Central memory CD8-positive, alpha-beta T cell (primary cell): ENCODE results near the gene CSH2.
"Not testable (repeated sequence)": the region's sequence is repeated elsewhere in the genome, so short reads cannot be mapped to it uniquely, and the experiment has no call there.

ENCODE experiments used
- ATAC-seq: fragments of 150-1000 bp; cut with Tn5 transposase; replicated peaks from 2 replicates; pipeline ENCODE4 v1.10.0; 2022; ENCODE audit warnings: mild to moderate bottlenecking, moderate FRiP score, moderate number of reproducible peaks; ENCODE audit not compliant: poor library complexity, severe bottlenecking; ENCODE audit errors: extremely low read depth
- DNase-seq, 2 donors: peaks; one replicate each; pipeline ENCODE4 v3.0.0; 2021; ENCODE audit warnings: low spot score in 2 of 2
- H3K27ac Mint-ChIP-seq: one replicate; pipeline ENCODE4 v1.8.0; 2022; ENCODE audit warnings: low read depth, mild to moderate bottlenecking, moderate library complexity, mixed read lengths
- H3K27me3 Mint-ChIP-seq: one replicate; pipeline ENCODE4 v1.8.0; 2022; ENCODE audit warnings: mixed read lengths
- H3K36me3 Mint-ChIP-seq: one replicate; pipeline ENCODE4 v1.8.0; 2022; ENCODE audit warnings: mild to moderate bottlenecking, moderate library complexity, mixed read lengths; ENCODE audit not compliant: insufficient read depth
- H3K4me1 Mint-ChIP-seq: one replicate; pipeline ENCODE4 v1.8.0; 2022; ENCODE audit warnings: mixed read lengths
- H3K4me3 Mint-ChIP-seq: one replicate; pipeline ENCODE4 v1.8.0; 2022; ENCODE audit warnings: mild to moderate bottlenecking, moderate library complexity, mixed read lengths
- H3K9me3 Mint-ChIP-seq: one replicate; pipeline ENCODE4 v1.8.0; 2022; ENCODE audit warnings: mixed read lengths

Gene CSH2

DNA sequence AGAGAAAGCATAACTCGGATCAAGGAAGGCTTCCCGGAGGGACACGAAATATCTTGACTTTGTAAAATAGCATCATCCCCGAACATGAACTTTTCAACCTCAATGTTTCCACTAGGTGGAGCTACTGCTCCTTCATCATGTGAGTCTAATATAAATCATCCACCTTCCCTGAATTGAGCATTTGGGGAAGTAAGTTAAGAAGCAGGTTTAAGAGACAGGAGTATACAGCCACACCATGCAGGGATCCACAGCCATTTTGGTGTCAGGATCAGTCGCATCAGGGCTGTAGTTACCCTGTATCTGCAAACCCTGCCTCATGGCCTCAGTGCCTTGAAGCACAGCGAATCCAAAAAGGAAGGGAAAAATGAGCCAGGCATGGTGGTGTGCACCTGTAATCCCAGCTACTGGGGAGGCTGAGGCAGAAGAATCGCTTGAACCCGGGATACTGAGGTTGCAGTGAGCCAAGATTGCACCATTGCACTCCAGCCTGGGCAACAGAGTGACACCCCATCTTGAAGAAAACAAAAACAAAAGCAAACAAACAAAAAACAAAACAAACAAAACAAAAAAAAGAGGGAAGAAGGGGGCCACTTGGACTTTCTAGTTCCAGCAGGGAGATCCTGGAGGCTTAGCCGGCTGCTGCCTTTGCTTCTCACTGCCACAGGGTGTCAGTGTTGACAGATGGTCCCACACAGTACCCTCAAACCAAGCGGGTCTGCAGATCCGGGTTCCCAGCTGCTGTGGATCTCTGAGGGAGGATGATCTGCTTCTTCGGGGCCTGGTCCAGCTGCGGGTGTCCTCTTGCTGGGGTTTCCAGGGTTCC, 15.8 kb upstream of the CSH2 start:
- H3K36me3 Mint-ChIP-seq, H3K27ac Mint-ChIP-seq, H3K27me3 Mint-ChIP-seq, DNase-seq, H3K9me3 Mint-ChIP-seq: not testable (repeated sequence)
- peaks cover 10% of the 10 kb centered on the region for H3K4me1 Mint-ChIP-seq
- ATAC-seq = peak; percentile 63
- peak overlapping the region; percentile 9 for H3K4me3 Mint-ChIP-seq

DNA sequence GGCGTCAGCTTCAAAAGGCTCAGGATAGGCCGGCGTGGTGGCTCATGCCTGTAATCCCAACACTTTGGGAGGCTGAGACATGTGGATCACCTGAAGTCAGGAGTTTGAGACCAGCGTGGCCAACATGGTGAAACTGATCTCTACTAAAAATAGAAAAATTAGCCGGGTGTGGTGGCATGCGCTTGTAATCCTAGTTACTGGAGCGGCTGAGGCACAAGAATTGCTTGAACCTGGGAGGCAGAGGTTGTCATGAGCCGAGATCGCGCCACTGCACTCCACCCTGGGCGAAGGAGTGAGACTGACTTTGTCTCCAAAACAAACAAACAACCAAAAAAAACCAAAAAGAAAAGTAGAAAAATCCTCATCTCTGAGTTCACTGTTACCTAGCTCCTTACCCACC, 11.6 kb upstream of the CSH2 start:
- H3K36me3 Mint-ChIP-seq, H3K4me3 Mint-ChIP-seq, ATAC-seq, H3K27me3 Mint-ChIP-seq, H3K27ac Mint-ChIP-seq, DNase-seq, H3K9me3 Mint-ChIP-seq: not testable (repeated sequence)
- H3K4me1 Mint-ChIP-seq = peaks cover 10% of the 10 kb centered on the region

DNA sequence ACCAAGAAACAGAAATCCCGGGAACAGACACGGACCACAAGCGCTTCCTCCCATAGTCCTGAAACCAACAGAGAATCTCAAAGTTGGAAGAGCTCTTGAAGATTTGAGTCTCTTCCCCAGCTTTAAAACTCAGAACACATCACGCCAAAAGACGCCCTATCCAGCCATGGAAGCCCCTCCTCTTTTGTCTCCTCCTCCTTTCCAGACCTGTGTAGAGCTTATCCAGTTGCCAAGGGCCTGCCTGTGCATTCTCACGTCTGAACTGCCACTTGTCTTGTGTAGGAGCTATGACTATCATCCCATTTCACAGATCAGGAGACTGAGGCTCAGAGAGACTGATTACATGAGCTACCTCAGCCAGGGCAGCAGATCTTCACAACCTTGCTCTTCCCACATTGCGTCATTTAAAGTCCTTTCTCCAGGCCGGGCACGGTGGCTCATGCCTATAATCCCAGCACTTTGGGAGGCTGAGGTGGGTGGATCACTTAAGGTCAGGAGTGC, 9.2 kb upstream of the CSH2 start:
- not testable (repeated sequence) for H3K4me1 Mint-ChIP-seq

GRCh38 chr17:63881935-63882601, 8.6 kb upstream of the CSH2 start, which contains the start of gene GH2:
Gene GH2, minus strand, starts transcription at chr17:63881944. Its CDS starts 143 bp downstream, at chr17:63881801.
- ATAC-seq = peak; percentile 78
- no peaks in the 10 kb centered on the region for H3K4me1 Mint-ChIP-seq
- no peak within 1 kb of the TSS for H3K4me3 Mint-ChIP-seq
- no peak within 1 kb of the TSS for H3K27ac Mint-ChIP-seq
- peaks cover 7% of the 10 kb centered on the region for H3K27me3 Mint-ChIP-seq
- H3K9me3 Mint-ChIP-seq = no peaks in the 10 kb centered on the region
- no peaks in the 10 kb centered on the region for H3K36me3 Mint-ChIP-seq
- DNase-seq = peak; percentile 27 to 35

More for the DNA sequence above, 9.2 kb upstream of the CSH2 start:
- not testable (repeated sequence) for H3K4me3 Mint-ChIP-seq, H3K27ac Mint-ChIP-seq, DNase-seq, H3K9me3 Mint-ChIP-seq, ATAC-seq, H3K27me3 Mint-ChIP-seq, H3K36me3 Mint-ChIP-seq

DNA sequence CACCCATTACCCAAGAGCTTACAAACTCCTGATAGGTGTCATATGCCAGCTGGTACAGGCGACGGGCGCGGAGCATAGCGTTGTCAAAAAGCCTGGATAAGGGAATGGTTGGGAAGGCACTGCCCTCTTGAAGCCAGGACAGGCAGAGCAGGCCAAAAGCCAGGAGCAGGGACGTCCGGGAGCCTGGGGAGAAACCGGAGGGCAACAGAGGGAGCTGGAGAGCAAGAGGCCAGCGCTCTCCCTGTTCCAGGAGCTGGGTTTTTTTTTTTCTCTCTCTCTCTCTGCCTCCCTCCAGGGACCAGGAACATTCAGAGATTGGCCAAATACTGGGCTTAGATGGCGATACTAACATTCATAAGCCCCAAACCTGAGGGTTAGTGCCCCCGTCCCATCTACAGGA, 7.9 kb upstream of the CSH2 start:
- ATAC-seq, H3K36me3 Mint-ChIP-seq, DNase-seq, H3K4me1 Mint-ChIP-seq, H3K9me3 Mint-ChIP-seq, H3K4me3 Mint-ChIP-seq, H3K27me3 Mint-ChIP-seq, H3K27ac Mint-ChIP-seq: not testable (repeated sequence)

DNA sequence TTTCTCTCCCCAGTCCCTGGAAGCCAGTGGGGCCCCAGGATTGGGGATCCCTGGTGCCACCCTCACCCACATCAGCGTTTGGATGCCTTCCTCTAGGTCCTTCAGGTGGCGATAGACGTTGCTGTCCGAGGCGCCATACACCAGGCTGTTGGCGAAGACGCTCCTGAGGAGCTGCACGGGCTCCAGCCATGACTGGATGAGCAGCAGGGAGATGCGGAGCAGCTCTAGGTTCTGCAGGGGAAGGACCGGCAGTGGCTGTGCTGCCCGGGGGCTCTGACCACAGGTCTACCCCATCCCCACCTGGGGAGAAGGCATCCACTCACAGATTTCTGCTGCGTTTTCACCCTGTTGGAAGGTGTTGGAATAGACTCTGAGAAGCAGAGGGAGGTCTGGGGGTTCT, 7.2 kb upstream of the CSH2 start:
- no peaks in the 10 kb centered on the region for H3K9me3 Mint-ChIP-seq
- ATAC-seq = no peak
- H3K4me3 Mint-ChIP-seq = no peak overlapping the region
- peaks cover 7% of the 10 kb centered on the region for H3K27me3 Mint-ChIP-seq
- H3K4me1 Mint-ChIP-seq = no peaks in the 10 kb centered on the region
- DNase-seq = no peak
- H3K36me3 Mint-ChIP-seq = no peaks in the 10 kb centered on the region
- H3K27ac Mint-ChIP-seq = no peak overlapping the region

GRCh38 chr17:63878413-63878812, 4.9 kb upstream of the CSH2 start:
- not testable (repeated sequence) for H3K9me3 Mint-ChIP-seq, H3K4me3 Mint-ChIP-seq, DNase-seq, H3K27ac Mint-ChIP-seq, H3K4me1 Mint-ChIP-seq, H3K27me3 Mint-ChIP-seq, H3K36me3 Mint-ChIP-seq, ATAC-seq

DNA sequence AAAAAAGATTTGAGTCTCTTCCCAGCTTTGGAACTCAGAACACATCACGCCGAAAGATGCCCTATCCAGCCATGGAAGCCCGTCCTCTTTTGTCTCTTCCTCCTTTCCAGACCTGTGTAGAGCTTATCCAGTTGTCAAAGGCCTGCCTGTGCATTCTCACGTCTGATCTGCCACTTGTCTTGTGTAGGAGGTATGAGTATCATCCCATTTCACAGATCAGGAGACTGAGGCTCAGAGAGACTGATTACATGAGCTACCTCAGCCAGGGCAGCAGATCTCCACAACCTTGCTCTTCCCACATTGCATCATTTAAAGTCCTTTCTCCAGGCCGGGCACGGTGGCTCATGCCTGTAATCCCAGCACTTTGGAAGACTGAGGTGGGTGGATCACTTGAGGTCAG, 1.2 kb upstream of the CSH2 start:
- not testable (repeated sequence) for H3K27me3 Mint-ChIP-seq, H3K9me3 Mint-ChIP-seq, H3K4me3 Mint-ChIP-seq, H3K27ac Mint-ChIP-seq, DNase-seq, H3K36me3 Mint-ChIP-seq, ATAC-seq, H3K4me1 Mint-ChIP-seq

- H3K36me3 Mint-ChIP-seq, DNase-seq, H3K27ac Mint-ChIP-seq, H3K9me3 Mint-ChIP-seq, H3K4me3 Mint-ChIP-seq, H3K27me3 Mint-ChIP-seq, H3K4me1 Mint-ChIP-seq, ATAC-seq: not testable (repeated sequence)
Measured at GRCh38 chr17:63874061-63874626, 667 bp upstream of the CSH2 start.

DNA sequence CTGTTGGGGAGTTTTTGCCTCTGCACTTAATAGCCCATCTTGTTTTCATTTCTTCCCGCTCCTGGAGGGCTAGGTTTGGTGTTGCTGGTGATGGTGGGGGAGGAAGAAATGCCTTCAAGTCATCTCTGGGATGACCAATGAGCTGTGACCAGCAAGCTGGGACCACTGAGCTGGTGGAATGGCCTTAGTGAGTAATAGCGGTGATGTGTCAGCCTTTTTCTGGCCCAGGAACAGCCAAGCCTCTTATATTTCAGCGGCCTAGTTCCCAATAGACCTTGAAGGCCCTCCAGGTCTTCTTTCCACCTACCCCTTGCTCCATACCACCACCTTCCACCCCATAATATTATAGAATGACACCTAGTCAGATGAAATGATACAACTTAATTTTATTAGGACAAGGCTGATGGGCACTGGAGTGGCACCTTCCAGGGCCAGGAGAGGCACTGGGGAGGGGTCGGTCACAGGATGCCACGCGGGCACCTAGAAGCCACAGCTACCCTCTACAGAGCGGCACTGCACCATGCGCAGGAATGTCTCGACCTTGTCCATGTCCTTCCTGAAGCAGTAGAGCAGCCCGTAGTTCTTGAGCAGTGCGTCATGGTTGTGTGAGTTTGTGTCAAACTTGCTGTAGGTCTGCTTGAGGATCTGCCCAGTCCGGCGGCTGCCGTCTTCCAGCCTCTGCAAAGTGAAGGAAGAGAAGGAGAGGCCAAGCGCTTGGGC, 1.7 kb downstream of the CSH2 start:
- ATAC-seq, H3K4me3 Mint-ChIP-seq, H3K9me3 Mint-ChIP-seq, H3K36me3 Mint-ChIP-seq, H3K27me3 Mint-ChIP-seq, DNase-seq, H3K4me1 Mint-ChIP-seq, H3K27ac Mint-ChIP-seq: not testable (repeated sequence)

GRCh38 chr17:63870292-63870665, 3.2 kb downstream of the CSH2 start:
- not testable (repeated sequence) for H3K9me3 Mint-ChIP-seq, H3K4me3 Mint-ChIP-seq, H3K27ac Mint-ChIP-seq, DNase-seq, H3K4me1 Mint-ChIP-seq, H3K27me3 Mint-ChIP-seq, ATAC-seq, H3K36me3 Mint-ChIP-seq

DNA sequence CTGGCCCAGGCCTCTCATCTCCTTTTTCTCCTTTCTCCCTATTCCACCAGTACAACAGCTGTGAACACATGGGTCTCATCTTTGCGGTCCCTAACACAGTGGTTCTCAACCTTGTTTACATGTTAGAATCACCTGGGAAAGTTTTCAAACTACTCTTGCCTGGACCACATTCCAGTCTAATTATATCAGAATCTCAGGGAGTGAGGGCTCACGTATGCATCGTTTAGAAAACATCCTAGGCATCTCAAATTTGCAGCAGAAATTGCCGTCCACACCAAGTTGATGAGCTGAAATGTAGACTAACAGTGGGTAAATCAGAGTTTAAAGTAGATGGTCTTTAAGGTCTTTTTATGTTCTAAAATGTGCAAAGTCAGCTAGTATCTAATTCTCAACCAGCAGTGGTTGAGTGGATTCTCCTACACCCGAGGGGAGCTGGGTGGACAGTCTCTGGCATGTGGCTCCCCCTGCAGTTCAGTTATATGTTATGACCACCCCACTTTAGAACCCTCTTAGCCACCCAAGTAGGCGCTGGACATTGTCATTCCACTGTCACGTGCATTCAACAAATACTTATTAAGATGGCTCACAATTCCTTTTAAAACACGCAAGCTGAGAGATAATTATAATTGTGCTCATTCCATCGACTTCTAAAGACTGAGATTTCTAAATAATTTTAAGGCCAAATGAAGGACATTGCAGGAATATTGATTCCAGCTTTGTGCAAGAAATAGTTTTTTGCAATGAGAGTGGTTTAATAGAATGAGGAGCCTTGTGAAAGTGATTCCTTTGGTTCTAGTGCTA, 3.8 kb downstream of the CSH2 start:
- H3K9me3 Mint-ChIP-seq, H3K27me3 Mint-ChIP-seq, ATAC-seq, H3K4me3 Mint-ChIP-seq, H3K36me3 Mint-ChIP-seq, DNase-seq, H3K27ac Mint-ChIP-seq, H3K4me1 Mint-ChIP-seq: not testable (repeated sequence)
